ENCODE data around the gene FOXB1. TPM values are rescaled to one million over a fixed set of nuclear protein-coding genes. Genes with fewer than 3 reads are reported as not detected.
A peak's percentile ranks its signal among the peaks of the same experiment; 100 is the strongest.

The FOXB1 gene
- total and polyA plus RNA-seq, 4 donors = 0.02 TPM; not detected in 3

GRCh38 chr15:59998950-59999611, 5.0 kb upstream of the FOXB1 start:
- no peaks in the 10 kb centered on the region for H3K36me3 ChIP-seq (ENCODE audit: control insufficient read depth in 4 of 4, insufficient read depth in 4 of 4, low read length in 4 of 4)
- H3K4me3 ChIP-seq = no peak overlapping the region
- no peak for TF ChIP-seq CTCF (IDR thresholded peaks at IDR 0.05; ENCODE audit: control extremely low read depth, extremely low read depth)
- H3K27me3 ChIP-seq (ENCODE audit: control insufficient read depth in 3 of 3, insufficient read depth in 3 of 3, low read length in 2 of 3) = peaks cover 14 to 100% (median 98%) of the 10 kb centered on the region in 3 donors
- peaks cover 0 to 20% (median 0%) of the 10 kb centered on the region in 4 donors for H3K9me3 ChIP-seq (ENCODE audit: control insufficient read depth in 4 of 4, insufficient read depth in 3 of 4, low read length in 3 of 4)
- H3K4me1 ChIP-seq (ENCODE audit: control insufficient read depth in 5 of 5, insufficient read depth in 5 of 5, low read length in 5 of 5) = peaks cover 0 to 14% (median 0%) of the 10 kb centered on the region in 5 donors
- ATAC-seq (ENCODE audit: insufficient read depth, low FRiP score) = no peak
- no peak overlapping the region for H3K9ac ChIP-seq (ENCODE audit: insufficient read depth in 1 of 2, low read length in 2 of 2)
- H3K27ac ChIP-seq (ENCODE audit: low read depth in 1 of 2, low read length in 1 of 2) = no peak overlapping the region
- WGBS, 2 donors = 3 to 7% methylated on average over 6 of the region's 6 CpGs
- DNase-seq = no peak

DNA sequence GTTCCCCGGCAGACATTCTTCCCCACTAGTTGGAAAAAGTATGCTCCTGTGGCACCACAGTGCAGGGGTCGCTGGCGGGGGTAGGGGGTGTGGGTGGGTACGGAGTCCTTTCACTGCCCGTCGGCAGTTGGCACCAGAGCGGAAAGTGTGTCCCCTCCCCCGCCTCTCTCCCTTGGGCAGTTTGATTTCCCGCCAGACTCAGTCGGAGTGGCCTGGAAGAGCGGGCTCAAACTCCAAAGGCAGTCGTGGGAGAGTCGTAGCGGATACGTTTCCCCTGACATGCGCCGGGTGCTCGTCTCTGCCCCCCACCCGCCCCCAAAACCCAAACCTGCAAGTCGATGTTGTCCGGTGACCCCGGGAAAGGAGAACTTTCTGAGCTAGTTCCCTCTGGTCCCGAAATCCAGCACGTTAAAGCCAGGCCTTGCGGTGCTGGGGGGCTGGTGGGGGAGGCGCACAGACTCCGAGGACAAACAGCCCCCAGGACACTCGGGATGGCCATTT, 4.4 kb upstream of the FOXB1 start:
- H3K9ac ChIP-seq (ENCODE audit: insufficient read depth in 1 of 2, low read length in 2 of 2) = no peak overlapping the region
- H3K27me3 ChIP-seq (ENCODE audit: control insufficient read depth in 3 of 3, insufficient read depth in 3 of 3, low read length in 2 of 3) = peaks cover 14 to 97% (median 94%) of the 10 kb centered on the region in 3 donors
- DNase-seq (no peak), ATAC-seq (ENCODE audit: insufficient read depth, low FRiP score) (no peak)
- no peaks in the 10 kb centered on the region for H3K36me3 ChIP-seq (ENCODE audit: control insufficient read depth in 4 of 4, insufficient read depth in 4 of 4, low read length in 4 of 4)
- no peak overlapping the region for H3K27ac ChIP-seq (ENCODE audit: low read depth in 1 of 2, low read length in 1 of 2)
- 2 to 5% methylated on average over 25 to 28 of the region's 28 CpGs for WGBS, 2 donors
- H3K4me1 ChIP-seq (ENCODE audit: control insufficient read depth in 5 of 5, insufficient read depth in 5 of 5, low read length in 5 of 5) = peaks cover 0 to 19% (median 4%) of the 10 kb centered on the region in 5 donors
- no peak overlapping the region for H3K4me3 ChIP-seq
- peaks cover 0 to 21% (median 0%) of the 10 kb centered on the region in 4 donors for H3K9me3 ChIP-seq (ENCODE audit: control insufficient read depth in 4 of 4, insufficient read depth in 3 of 4, low read length in 3 of 4)
- no peak for TF ChIP-seq CTCF (IDR thresholded peaks at IDR 0.05; ENCODE audit: control extremely low read depth, extremely low read depth)

GRCh38 chr15:60000113-60000823, 3.8 kb upstream of the FOXB1 start:
- peak in 1 of 3 donors; percentile 20 for DNase-seq
- Histone ChIP-seq H3K4me3 (no peak overlapping the region), H3K9ac (ENCODE audit: insufficient read depth in 1 of 2, low read length in 2 of 2) (no peak overlapping the region), H3K27ac (ENCODE audit: low read depth in 1 of 2, low read length in 1 of 2) (no peak overlapping the region), H3K36me3 (ENCODE audit: control insufficient read depth in 4 of 4, insufficient read depth in 4 of 4, low read length in 4 of 4) (no peaks in the 10 kb centered on the region), H3K4me1 (ENCODE audit: control insufficient read depth in 5 of 5, insufficient read depth in 5 of 5, low read length in 5 of 5) (peaks cover 0 to 25% (median 4%) of the 10 kb centered on the region in 5 donors), H3K9me3 (ENCODE audit: control insufficient read depth in 4 of 4, insufficient read depth in 3 of 4, low read length in 3 of 4) (peaks cover 0 to 17% (median 0%) of the 10 kb centered on the region in 4 donors), H3K27me3 (ENCODE audit: control insufficient read depth in 3 of 3, insufficient read depth in 3 of 3, low read length in 2 of 3) (peaks cover 14 to 97% (median 92%) of the 10 kb centered on the region in 3 donors)
- no peak for ATAC-seq (ENCODE audit: insufficient read depth, low FRiP score)
- no peak for TF ChIP-seq CTCF (IDR thresholded peaks at IDR 0.05; ENCODE audit: control extremely low read depth, extremely low read depth)
- WGBS, 2 donors = 7 to 8% methylated on average over 33 of the region's 33 CpGs
